Daoy (cell line): ENCODE data around the gene COX5B. TPM values are rescaled to one million over a fixed set of nuclear protein-coding genes. Genes with fewer than 3 reads are reported as not detected.
"Not testable (repeated sequence)": the region's sequence is repeated elsewhere in the genome, so short reads cannot be mapped to it uniquely, and the experiment has no call there.

Experiments used
- DNase-seq: peaks from one replicate; pipeline ENCODE4 v3.0.0-alpha.2; 2015; ENCODE audit warnings: low read depth
- total RNA-seq: library from RNA; depleted of rRNA; stranded (reverse); fragments of >200 nt; shearing (Covaris generic); gene quantifications from 2 replicates; pipeline ENCODE4 v1.2.3, GENCODE V29; 2014; rRNA removed

COX5B gene, protein sequence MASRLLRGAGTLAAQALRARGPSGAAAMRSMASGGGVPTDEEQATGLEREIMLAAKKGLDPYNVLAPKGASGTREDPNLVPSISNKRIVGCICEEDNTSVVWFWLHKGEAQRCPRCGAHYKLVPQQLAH
- 318 and 380 TPM in 2 replicates for total RNA-seq

DNA sequence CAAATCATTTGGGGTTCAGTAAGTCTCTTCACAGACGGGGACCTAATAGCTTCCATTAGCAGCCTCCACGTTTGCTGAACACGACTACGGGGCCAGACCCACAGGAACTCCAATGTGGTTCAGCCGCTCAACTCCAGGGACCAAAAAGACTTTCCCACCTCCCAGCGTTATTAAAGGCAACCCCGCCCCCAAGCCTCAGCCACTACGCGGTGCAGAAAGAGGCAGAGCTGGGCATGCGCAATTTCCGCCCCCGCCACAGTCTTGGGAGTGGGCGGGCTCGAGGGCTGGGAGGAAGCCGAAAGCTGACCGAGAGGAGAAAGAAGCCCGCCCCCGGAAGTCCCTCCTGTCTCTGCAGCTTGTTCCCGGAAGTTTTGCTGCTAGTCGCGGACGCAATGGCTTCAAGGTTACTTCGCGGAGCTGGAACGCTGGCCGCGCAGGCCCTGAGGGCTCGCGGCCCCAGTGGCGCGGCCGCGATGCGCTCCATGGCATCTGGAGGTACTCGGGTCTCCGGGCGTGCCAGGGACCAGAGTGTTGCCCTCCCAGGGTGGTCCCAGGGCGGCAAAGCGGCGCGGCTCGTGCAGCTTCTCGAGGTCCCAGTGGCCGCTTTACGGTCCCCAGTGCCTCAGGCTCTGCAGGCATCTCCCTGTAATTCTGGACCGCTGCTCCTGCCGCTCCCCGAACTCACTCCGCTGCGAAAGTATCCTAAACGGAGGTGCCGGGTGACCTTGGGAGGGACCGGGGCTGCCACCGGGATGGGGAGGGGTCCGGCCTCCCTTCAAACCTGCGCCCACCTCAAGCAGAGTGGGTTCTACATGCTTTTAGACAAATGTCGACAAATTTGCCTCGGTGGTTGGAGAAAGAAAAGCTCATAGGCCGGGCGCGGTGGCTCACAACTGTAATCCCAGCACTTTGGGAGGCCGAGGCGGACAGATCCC, at the start of gene COX5B:
Gene COX5B, plus strand, starts transcription at position 368 of the 935 bp plus-strand sequence. Its CDS starts 25 bp downstream, at position 393.
- peak; percentile 98 for DNase-seq

DNA sequence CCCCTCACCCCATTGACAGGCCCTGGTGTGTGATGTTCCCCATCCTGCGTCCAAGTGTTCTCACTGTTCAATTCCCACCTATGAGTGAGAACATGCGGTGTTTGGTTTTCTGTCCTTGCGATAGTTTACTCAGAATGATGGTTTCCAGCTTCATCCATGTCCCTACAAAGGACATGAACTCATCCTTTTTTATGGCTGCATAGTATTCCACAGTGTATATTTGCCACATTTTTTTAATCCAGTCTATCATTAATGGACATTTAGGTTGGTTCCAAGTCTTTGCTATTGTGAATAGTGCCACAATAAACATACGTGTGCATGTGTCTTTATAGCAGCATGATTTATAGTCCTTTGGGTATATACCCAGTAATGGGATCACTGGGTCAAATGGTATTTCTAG, 49.7 kb upstream of the COX5B start:
- not testable (repeated sequence) for DNase-seq

DNA sequence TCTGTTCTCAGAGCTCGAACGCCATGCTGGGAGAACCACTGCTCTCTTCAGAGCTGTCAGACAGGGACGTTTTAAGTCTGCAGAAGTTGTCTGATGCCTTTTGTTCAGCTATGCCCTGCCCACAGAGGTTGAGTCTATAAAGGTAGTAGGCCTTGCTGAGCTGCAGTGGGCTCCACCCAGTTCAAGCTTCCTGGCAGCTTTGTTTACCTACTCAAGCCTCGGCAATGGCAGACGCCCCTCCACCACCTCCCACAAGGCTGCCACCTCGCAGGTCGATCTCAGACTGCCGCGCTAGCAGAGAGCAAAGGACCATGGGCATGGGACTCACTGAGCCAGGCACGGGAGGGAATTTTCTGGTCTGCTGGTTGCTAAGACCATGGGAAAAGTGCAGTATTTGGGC, 44.3 kb upstream of the COX5B start:
- not testable (repeated sequence) for DNase-seq

DNA sequence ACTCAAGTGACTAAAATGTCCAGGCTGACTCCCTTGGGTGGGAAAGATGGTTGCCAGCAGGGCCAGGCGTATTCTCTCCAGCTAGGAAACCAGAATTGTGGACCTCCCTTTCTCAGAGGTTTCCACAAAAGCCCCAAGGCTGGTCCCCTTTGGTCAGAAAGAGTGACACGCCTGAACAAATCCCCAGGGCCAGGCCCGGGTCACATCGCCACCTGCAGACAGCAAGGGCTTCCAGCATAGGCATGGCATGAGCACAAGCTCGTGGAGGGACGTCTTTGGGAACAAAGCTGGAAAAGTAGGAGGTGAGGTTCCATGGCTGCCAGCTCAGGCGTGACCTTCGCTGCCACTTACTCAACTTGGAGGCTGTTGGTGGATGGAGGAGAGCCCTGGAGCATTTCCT, 40.8 kb upstream of the COX5B start:
- not testable (repeated sequence) for DNase-seq

DNA sequence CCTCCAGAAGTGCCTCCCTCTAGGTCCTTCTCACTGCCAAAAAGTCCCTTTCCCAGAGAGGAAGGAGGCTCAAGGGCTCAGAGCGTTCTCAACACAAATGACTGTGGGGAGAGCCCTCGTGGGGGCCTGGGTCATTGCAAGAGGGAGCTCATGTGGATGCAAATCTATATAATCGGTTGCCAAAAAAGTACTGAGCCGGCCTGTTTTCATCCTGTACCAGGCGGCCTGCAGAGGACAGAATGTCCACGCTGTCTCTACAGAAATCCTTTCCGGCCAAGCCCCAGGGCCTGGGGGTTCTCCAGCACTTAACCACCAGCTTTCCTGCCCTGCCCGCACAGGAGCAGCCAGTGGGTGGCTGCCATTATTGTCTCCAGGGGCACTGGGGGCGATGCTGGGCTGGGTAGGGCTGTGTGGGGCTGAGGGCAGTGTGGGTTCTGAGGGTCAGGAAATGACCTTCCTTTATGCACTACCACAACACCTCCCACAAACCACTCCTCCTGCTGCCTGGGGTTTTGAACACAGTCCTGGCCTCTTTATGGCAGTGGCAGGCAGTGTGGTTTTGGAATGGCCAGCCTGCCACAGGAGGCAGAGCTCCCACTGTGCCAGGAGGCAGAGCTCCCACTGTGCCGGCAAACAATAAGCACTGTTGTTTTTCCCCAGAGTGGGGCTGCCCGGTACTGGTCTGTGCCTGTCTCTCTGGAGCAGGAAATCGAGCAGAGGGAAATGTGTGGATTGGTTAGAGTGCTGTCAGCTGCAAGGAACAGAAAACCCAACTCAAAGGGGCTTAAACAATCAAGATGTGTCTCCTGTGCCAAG, 40.1 kb upstream of the COX5B start:
- DNase-seq, result not testable (repeated sequence)

DNA sequence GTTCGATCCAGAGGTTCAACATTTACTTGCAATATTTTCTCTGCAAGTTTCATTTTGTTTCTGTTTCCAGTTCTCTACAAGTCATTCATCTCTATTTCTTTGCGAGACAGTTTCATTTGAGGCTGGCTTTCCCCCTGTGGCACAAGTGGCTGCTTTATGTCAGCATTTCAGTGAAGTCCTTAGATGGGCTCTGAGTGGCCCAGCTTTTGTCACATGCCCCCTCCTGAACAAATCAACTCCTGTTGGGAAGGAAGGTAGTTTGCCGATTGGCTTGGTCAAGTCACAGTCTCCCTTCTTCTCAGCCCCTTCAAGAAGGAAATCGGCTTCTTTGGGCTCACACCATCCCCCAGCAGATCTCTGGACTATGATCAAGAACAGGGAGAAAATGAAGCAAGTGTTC, 37.1 kb upstream of the COX5B start:
- DNase-seq, result not testable (repeated sequence)

DNA sequence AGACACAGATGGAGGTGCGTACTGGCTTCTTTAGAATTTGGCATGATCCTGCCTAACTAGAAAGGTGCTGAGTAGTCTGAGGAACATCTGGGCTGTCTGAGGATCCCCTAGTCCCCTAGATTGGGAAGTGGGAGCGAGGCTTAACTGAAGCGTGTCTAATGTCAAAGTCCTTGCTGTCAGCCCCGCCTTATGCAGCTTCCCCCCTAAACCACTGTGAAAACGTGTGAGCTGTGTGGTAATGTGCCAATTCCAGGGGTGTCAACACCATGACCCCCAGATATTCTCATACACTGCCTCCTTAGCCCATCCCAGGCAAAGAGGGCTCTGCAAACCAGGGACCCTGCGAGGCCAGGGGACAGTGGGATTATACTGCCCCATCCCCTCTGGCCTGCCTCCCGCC, 34.0 kb upstream of the COX5B start:
- DNase-seq, result not testable (repeated sequence)

DNA sequence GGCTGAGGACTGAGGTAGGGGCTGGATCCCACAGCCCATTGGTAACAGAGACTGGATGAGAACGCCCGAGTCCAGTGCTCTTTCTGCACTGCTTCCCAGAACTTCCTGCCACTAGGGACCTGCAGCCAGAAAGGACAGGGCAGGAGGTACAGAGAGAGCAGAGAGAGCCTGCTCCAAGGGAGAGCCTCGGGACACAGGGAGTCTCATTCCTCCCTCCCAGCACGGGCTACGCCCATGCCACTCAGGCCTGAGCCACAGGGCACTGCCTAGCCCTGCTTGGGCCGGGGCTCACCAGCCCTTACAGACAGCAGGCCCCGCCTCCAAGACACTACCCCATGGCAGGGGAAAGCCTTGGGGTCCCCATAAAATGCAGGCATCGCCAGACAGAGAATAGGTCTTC, 30.1 kb upstream of the COX5B start:
- not testable (repeated sequence) for DNase-seq

DNA sequence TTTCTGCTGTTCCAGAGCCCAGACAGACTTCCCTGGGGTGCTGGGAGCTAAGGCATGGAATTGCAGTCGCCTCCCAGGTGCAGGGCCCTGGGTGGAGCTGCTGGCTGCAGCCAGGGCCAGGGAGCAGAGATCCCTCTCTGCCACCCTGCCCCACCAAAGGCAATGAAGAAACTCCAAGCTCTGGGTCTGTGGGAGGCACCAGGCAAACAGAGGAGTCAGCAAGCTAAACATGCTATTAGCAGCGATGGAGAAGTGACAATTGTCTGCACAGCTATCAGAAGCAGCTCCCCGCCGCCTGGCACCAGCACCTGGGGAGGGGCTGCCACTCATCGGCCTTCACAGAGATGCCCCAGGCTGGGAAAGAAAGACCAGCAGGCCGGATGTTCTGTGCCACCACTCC, 28.0 kb upstream of the COX5B start:
- DNase-seq, result no peak

DNA sequence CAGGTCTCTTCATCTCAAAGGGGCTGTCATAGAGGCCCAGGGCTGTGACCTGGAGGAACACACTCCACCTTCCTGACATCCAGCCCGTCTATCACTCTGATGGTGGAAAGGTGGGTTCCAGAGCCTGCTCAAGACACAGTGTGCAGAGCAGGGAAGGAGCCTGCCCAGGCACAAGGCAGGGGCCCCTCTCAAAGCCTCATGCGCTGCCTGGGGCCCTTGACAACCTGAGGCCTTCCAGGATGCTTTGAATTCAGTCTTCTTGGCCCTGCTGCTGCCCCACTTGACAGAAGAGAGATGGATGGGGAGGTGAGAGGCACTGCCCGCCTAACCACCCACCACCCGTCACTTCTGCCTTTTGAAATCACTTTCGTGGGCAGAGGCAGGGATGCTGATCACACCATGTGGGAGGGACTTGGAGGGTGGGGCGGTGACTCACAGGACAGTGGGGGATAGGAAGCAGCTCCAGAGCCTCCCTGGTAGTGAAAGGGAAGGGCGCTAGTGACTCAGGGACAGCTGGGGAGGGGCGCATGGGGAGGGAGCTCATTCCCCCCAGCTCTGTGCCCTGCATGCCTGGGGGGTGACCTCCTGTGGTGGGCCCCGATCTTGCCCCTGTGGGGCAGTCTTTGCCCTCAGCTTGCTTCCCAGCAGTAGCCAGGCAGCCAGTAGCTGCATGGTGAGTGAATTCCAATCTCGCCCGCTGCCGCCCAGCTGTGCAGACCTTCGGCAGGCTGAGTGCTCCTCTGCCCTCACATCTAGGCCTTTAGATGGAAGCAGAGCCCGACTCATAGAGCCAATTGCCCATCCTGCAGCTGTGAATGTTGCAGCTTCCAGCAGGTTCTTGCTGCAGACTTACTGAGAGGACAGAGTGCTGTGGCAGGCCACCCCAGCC, 26.7 kb upstream of the COX5B start:
- peak; percentile 63 for DNase-seq

DNA sequence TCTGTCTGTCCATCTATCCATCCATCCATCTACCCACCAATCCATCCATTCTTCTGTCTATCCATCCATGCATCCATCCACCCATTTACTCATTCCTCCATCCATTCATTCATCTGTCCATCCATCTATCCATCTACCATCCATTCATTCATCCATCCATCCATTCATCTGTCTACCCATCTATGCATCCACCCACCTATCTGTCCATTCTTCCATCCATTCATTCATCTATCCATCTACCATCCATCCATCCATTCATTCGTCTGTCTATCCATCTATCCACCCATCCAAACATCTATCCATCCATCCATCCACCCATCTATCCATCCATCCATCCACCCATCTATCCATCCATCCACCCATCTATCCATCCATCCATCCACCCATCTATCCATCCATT, 25.4 kb upstream of the COX5B start:
- DNase-seq, result not testable (repeated sequence)

DNA sequence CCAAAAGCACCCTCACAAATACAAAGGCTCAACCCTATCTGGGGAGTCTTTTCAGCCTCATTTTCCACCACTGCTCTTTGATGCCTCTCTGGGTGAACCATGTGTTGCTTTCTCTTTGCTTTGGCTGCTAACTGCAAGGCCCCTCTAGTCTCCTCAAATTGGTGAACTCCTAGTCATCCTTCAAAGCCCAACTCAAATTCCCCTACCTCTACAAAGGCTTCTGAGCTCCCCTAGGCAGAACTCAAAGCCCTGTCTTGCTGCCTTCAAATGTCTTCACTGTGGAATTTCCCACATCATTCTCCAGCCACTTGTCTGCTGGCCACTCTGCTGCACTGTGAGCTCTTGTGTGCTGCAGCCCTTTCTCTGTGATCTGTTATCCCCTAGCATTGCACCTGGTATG, 22.9 kb upstream of the COX5B start:
- not testable (repeated sequence) for DNase-seq

DNA sequence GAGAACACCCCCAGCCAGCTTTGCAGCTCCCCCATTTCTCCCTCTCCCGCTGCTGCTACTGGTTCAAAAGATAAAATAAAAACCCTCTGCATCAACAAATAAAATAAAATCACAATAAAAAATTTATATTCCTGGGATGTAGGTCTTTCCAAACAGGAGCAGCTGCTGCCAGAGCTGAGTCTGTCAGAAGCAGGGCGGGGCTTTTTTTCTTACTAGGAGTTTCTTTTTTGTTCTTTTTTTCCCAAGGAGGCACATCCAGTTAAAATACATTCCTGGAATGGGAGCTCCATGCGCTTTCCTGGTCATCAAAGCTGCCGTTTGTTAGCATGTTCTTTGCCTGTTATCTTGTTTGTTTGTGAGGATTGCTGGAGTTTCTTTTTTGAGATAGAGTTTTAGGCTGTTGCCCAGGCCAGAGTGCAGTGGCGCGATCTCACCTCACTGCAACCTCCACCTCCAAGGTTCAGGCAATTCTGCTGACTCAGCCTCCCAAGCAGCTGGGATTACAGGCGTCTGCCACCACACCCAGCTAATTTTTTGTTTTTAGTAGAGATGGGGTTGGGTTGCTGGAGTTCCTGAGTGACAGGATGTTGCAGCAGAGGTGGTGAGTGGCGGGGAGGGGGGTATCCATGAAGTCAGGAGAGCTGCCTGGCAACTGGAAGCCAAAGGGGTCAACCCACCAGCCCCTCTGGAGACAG, 20.4 kb upstream of the COX5B start:
- not testable (repeated sequence) for DNase-seq

DNA sequence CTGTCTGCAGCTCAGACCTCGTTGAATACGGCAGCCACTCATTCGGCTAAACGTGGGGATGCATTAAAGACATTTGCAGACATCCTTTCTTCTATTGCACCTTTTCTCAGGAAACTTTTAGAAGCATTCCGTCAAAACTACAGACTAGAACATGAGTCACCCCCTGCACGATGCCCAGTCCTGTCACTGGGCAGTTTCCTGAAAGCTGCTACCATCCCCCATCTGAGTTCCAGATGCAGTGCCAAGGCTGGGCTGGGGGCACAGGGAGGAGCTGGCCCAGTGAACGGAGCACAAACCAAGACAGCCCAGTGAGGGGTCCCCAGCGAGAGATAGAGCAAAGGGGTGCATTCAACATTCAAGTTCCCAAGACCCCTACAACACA, 19.8 kb upstream of the COX5B start:
- DNase-seq, result not testable (repeated sequence)

DNA sequence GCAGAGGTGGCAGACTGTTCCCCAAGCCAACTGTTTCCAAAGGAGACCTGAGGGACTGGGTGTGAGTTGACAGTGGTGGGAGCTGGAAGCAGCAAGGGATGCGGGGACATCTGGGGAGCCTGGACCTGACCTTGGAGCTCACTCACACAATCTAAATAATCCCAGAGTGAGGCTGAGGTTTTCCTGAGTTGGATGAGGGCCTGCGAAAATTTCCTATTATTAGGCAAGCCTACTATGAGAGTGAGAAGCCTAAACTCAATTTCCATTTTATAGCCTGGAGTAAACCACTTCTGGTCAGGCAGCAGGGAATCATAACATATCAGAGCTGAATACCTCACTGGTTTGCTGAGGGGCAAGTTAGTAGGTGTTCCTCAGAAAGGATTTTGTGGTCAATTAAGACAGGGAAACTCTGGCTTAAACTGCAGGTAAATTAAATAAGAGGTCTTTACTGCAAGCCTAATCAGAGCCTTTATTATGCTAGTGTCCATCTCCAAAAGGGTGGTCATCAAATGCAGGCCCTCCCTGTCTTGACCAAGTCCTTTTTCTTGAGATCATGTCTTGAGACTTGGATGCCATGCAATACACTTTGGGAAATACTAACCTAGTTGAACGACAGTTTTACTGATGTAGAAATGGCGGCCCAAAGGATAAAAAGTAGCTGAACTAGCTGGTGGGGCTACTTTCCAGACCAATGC, 1.7 kb upstream of the COX5B start:
- no peak for DNase-seq

DNA sequence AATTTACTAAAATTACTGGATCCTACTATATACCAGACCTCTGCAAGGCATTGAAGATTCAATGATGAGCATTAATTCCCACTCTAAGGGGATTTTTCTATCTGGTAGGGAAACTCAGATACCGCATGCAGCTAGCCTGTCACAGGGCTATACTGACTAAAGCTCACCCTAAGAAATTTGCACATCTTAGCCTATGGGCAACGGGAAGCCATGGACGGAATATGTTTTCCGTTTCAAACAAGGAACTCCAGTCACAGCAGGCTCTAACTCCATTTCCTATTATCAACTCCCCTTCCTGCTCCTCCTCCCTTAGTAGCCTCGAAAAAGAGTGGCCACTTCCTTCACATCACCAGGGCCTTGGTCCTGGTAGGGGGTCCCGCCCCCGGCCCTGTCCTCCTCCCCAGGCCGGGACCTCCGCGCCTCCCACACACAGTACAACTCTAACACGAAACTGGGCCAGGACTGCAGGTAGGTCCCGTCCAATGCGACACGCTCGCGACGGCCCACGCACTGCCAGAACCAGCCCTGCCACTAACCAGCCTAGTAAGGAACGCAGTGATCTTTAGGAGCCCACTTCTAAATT, 659 bp upstream of the COX5B start:
- DNase-seq, result peak; percentile 22

DNA sequence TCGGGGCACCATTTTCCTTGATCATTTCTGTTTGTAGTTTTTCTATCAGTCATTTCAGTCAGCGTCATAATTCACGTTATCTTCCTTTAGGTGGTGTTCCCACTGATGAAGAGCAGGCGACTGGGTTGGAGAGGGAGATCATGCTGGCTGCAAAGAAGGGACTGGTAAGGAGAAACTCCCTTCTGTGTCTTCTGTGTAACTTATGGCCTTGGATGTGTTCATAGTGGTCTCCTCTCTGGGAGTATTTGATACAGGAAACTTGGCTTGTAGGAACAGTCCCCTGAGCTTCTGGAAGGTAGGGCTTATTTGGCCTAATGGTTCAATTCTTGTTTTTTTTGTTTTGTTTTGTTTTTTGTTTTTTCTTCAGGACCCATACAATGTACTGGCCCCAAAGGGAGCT, 1.1 kb downstream of the COX5B start:
- DNase-seq, result no peak

DNA sequence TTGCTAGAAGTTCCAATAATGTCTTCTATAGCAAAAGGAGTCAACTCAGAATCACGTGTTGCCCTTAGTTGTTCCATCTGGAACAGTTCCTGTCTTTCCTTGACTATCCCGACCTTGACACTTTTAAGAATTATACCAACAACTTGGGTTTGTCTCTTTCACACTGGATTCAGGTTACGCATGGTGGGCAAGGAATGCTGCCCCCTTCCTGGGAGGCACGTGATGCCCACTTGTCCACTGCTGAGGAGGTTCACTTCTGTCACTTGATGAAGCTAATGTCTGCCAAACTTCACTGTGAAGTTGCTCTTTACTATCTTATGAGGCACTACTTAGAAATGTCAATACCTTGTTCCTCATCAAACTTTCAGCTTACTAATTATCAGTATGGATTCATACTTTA, 5.3 kb downstream of the COX5B start:
- no peak for DNase-seq

DNA sequence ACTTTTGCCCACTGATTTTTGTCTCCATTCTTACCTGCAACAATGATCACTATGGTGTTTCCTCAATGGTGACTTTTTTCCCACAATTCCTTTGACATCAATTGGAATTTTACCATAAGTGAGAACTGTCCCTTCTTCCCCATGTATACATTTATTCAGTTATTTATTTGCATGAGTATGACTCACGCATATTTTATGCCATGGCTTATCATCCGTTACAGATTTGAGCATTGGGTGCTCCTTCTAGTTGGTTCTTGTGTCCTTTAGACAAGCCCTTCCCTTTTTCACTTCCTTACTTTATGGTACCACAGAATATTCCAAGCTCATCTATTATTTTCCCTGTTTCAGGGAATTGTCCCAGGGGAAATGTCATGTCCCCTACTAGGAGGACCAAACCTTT, 7.6 kb downstream of the COX5B start:
- DNase-seq, result no peak

DNA sequence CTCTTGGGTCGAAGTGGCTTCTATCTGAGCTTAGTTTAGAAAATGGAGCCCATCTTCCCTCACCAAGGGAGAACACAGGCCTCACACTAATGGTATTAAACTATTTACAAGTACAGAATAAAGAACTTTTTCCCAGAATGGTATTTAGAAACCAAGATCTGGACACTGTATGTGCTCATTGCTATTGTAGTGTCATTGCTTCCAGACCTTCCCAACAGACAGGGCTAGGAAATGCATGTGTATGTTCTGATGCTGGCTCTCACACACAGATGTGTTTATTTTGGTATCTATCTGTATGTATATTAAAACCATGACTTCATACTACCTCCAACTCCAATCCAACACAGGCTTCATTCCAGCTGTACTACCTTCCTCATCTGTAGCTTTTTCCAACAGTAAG, 8.0 kb downstream of the COX5B start:
- DNase-seq, result no peak
